Measurements from ENCODE around the gene ING1. TPM values are rescaled to one million over a fixed set of nuclear protein-coding genes. Genes with fewer than 3 reads are reported as not detected.

The ING1 gene
- 13.2 TPM for total RNA-seq
- long read RNA-seq, full-length matches to known transcripts, result 26 of 30 reads
- long read RNA-seq, partial matches to known transcripts, result 0 of 30 reads
- long read RNA-seq, other reads (novel, unspliced or antisense), result 4 of 30 reads

GRCh38 chr13:110713642-110713952, at the start of gene ING1:
ING1 (plus strand) TSS chr13:110713700; CDS start chr13:110714150, 450 bp downstream.
- intact Hi-C loops (cut with DNase I), result no loop called here
- peak within 1 kb of the TSS; percentile 98 for H3K4me3 ChIP-seq
- no peaks in the 10 kb centered on the region for H3K27me3 ChIP-seq
- DNase-seq (no peak), ATAC-seq (no peak)
- H3K4me1 ChIP-seq, result peaks cover 27% of the 10 kb centered on the region
- no peaks in the 10 kb centered on the region for H3K9me3 ChIP-seq
- H3K36me3 ChIP-seq, result no peaks in the 10 kb centered on the region
- TF ChIP-seq CTCF (IDR thresholded peaks at IDR 0.05), result no peak
- H3K27ac ChIP-seq, result peak within 1 kb of the TSS; percentile 100

- no peak overlapping the region for H3K4me3 ChIP-seq
- ATAC-seq, result peak; percentile 23
- intact Hi-C loops (cut with DNase I), result no loop called here
- H3K4me1 ChIP-seq, result no peaks in the 10 kb centered on the region
- H3K9me3 ChIP-seq, result no peaks in the 10 kb centered on the region
- no peak overlapping the region for H3K27ac ChIP-seq
- TF ChIP-seq CTCF (IDR thresholded peaks at IDR 0.05), result no peak
- DNase-seq, result no peak
- H3K36me3 ChIP-seq, result peaks cover 70% of the 10 kb centered on the region
- no peaks in the 10 kb centered on the region for H3K27me3 ChIP-seq
These were observed 49.5 kb upstream of the ING1 start for GRCh38 chr13:110664041-110664440.

GRCh38 chr13:110664673-110665072, 48.8 kb upstream of the ING1 start:
- Histone ChIP-seq H3K27ac (no peak overlapping the region), H3K9me3 (no peaks in the 10 kb centered on the region), H3K36me3 (peaks cover 74% of the 10 kb centered on the region), H3K27me3 (no peaks in the 10 kb centered on the region), H3K4me1 (no peaks in the 10 kb centered on the region), H3K4me3 (no peak overlapping the region)
- ATAC-seq, result no peak
- no peak for DNase-seq
- TF ChIP-seq CTCF (IDR thresholded peaks at IDR 0.05), result no peak
- intact Hi-C loops (cut with DNase I), result no loop called here

GRCh38 chr13:110665491-110666254, 47.8 kb upstream of the ING1 start:
- Histone ChIP-seq H3K9me3 (no peaks in the 10 kb centered on the region), H3K36me3 (peaks cover 76% of the 10 kb centered on the region), H3K27ac (peak overlapping the region; percentile 13), H3K27me3 (no peaks in the 10 kb centered on the region), H3K4me1 (no peaks in the 10 kb centered on the region), H3K4me3 (no peak overlapping the region)
- DNase-seq (no peak), ATAC-seq (peak; percentile 88)
- TF ChIP-seq CTCF (IDR thresholded peaks at IDR 0.05), result no peak
- intact Hi-C loops (cut with DNase I), result no loop called here

GRCh38 chr13:110666255-110666533, 47.3 kb upstream of the ING1 start:
- TF ChIP-seq CTCF (IDR thresholded peaks at IDR 0.05), result no peak
- no peak for ATAC-seq
- no peaks in the 10 kb centered on the region for H3K27me3 ChIP-seq

More at GRCh38 chr13:110666255-110666533, 47.3 kb upstream of the ING1 start:
- Histone ChIP-seq H3K36me3 (peaks cover 71% of the 10 kb centered on the region), H3K27ac (peak overlapping the region; percentile 13), H3K9me3 (no peaks in the 10 kb centered on the region), H3K4me1 (no peaks in the 10 kb centered on the region), H3K4me3 (no peak overlapping the region)
- intact Hi-C loops (cut with DNase I), result no loop called here
- DNase-seq, result no peak
